Thyroid gland (tissue), 4 donors: ENCODE data around the gene CRY1. TPM values are rescaled to one million over a fixed set of nuclear protein-coding genes. Genes with fewer than 3 reads are reported as not detected.

Source experiments
- DNase-seq, 2 donors: peaks; one replicate each; pipeline ENCODE4 v3.0.0-alpha.2; 2019
- H3K27ac ChIP-seq, 3 donors: fragments of 200-600 bp; sonication (generic); 1 replicate in 2 of 3; 2 replicates in 1 of 3; pipeline ENCODE4 v1.5.1; 2016 to 2019; ENCODE audit warnings: mild to moderate bottlenecking in 1 of 3, moderate library complexity in 1 of 3
- H3K27me3 ChIP-seq: fragments of 200-600 bp; sonication (generic); one replicate; pipeline ENCODE4 v1.5.1; 2019
- H3K36me3 ChIP-seq, 2 donors: fragments of 200-600 bp; sonication (generic); one replicate each; pipeline ENCODE4 v1.5.1; 2016 to 2019
- H3K4me1 ChIP-seq, 2 donors: fragments of 200-600 bp; sonication (generic); one replicate each; pipeline ENCODE4 v1.5.1; 2017 to 2019
- H3K4me3 ChIP-seq, 3 donors: fragments of 200-600 bp; sonication (generic); replicated peaks in 1 of 3; 1 replicate in 2 of 3; 2 replicates in 1 of 3; pipeline ENCODE4 v1.5.1; 2016; ENCODE audit warnings: mild to moderate bottlenecking in 1 of 3
- H3K9me3 ChIP-seq: fragments of 200-600 bp; sonication (generic); one replicate; pipeline ENCODE4 v1.5.1; 2017
- CTCF ChIP-seq, 6 experiments: fragments of 200-600 bp in 3 of 6; fragments of 450-650 bp in 3 of 6; sonication (generic) in 3 of 6; IDR thresholded peaks; one replicate each; pipeline ENCODE4 v1.5.1; 2016 to 2019; ENCODE audit warnings: antibody characterized with exemption in 6 of 6, mild to moderate bottlenecking in 2 of 6, inconsistent platforms in 1 of 6, moderate library complexity in 1 of 6
- POLR2A ChIP-seq, 2 donors: fragments of 450-650 bp; IDR thresholded peaks; one replicate each; pipeline ENCODE4 v1.6.1; 2017; ENCODE audit warnings: antibody characterized with exemption in 2 of 2, mild to moderate bottlenecking in 2 of 2, moderate library complexity in 1 of 2
- WGBS, 2 donors: methylation state at CpG; one replicate each; pipeline ENCODE4 v1.1.5; 2017; 5-methylcytosine and 5-hydroxymethylcytosine counted together
- intact Hi-C: fragments of 100-400 bp; cut with DNase I; formaldehyde crosslinking; loops from one replicate; pipeline ENCODE4 v1.15.1; 2023
- total RNA-seq, 4 donors: library from RNA; depleted of rRNA; stranded (reverse); fragments of >200 nt; gene quantifications; one replicate each; pipeline ENCODE4 v1.2.3, GENCODE V29; 2016

Gene CRY1
- total RNA-seq, 4 donors from 2014 or later = 53.3 to 68.8 (median 61.7) TPM

GRCh38 chr12:107119091-107119490 lies 25.7 kb upstream of the CRY1 start:
- H3K36me3 ChIP-seq = no peaks in the 10 kb centered on the region
- H3K27ac ChIP-seq = no peak overlapping the region
- no peaks in the 10 kb centered on the region for H3K27me3 ChIP-seq
- WGBS, 2 donors = 74 to 85% methylated on average over 3 of the region's 3 CpGs
- intact Hi-C loops = no loop called here
- no peaks in the 10 kb centered on the region for H3K4me1 ChIP-seq
- no peak overlapping the region for H3K4me3 ChIP-seq
- TF ChIP-seq POLR2A (IDR thresholded peaks at IDR 0.05) (no peak), CTCF (IDR thresholded peaks at IDR 0.05) (no peak)
- DNase-seq = no peak
- no peaks in the 10 kb centered on the region for H3K9me3 ChIP-seq

- Histone ChIP-seq H3K9me3 (no peaks in the 10 kb centered on the region), H3K4me3 (no peak overlapping the region), H3K36me3 (no peaks in the 10 kb centered on the region), H3K27ac (no peak overlapping the region), H3K4me1 (no peaks in the 10 kb centered on the region), H3K27me3 (no peaks in the 10 kb centered on the region)
- DNase-seq = no peak
- intact Hi-C loops = no loop called here
- 74 to 96% methylated on average over 4 of the region's 4 CpGs for WGBS, 2 donors
- TF ChIP-seq POLR2A (IDR thresholded peaks at IDR 0.05) (no peak), CTCF (IDR thresholded peaks at IDR 0.05) (no peak)
Measured at GRCh38 chr12:107118624-107119023, 25.3 kb upstream of the CRY1 start.

GRCh38 chr12:107115119-107115518 lies 21.8 kb upstream of the CRY1 start:
- DNase-seq = no peak
- 92 to 96% methylated on average over 2 of the region's 2 CpGs for WGBS, 2 donors
- H3K27me3 ChIP-seq = no peaks in the 10 kb centered on the region
- no peaks in the 10 kb centered on the region for H3K4me1 ChIP-seq
- no peaks in the 10 kb centered on the region for H3K9me3 ChIP-seq
- TF ChIP-seq POLR2A (IDR thresholded peaks at IDR 0.05) (no peak), CTCF (IDR thresholded peaks at IDR 0.05) (no peak)
- H3K27ac ChIP-seq = no peak overlapping the region
- H3K36me3 ChIP-seq = no peaks in the 10 kb centered on the region
- intact Hi-C loops = no loop called here
- H3K4me3 ChIP-seq = no peak overlapping the region

- Histone ChIP-seq H3K9me3 (no peaks in the 10 kb centered on the region), H3K27me3 (no peaks in the 10 kb centered on the region), H3K4me1 (no peaks in the 10 kb centered on the region), H3K27ac (no peak overlapping the region), H3K36me3 (no peaks in the 10 kb centered on the region), H3K4me3 (no peak overlapping the region)
- intact Hi-C loops = no loop called here
- no peak for TF ChIP-seq POLR2A (IDR thresholded peaks at IDR 0.05)
- TF ChIP-seq CTCF (IDR thresholded peaks at IDR 0.05) = no peak
- DNase-seq = no peak
Measured at GRCh38 chr12:107111314-107111713, 18.0 kb upstream of the CRY1 start.

GRCh38 chr12:107109726-107110719 lies 16.7 kb upstream of the CRY1 start:
- no peaks in the 10 kb centered on the region for H3K27me3 ChIP-seq
- H3K9me3 ChIP-seq = no peaks in the 10 kb centered on the region
- 75 to 78% methylated on average over 12 of the region's 12 CpGs for WGBS, 2 donors
- H3K36me3 ChIP-seq = no peaks in the 10 kb centered on the region
- H3K4me1 ChIP-seq = no peaks in the 10 kb centered on the region
- no peak for TF ChIP-seq POLR2A (IDR thresholded peaks at IDR 0.05)
- TF ChIP-seq CTCF (IDR thresholded peaks at IDR 0.05) = no peak
- H3K27ac ChIP-seq = no peak overlapping the region
- no peak for DNase-seq
- H3K4me3 ChIP-seq = no peak overlapping the region
- intact Hi-C loops = no loop called here
